NCI-H345 (cell line): Measurements from ENCODE around the gene AGER.
"Not testable (repeated sequence)": the region's sequence is repeated elsewhere in the genome, so short reads cannot be mapped to it uniquely, and the experiment has no call there.

Experiments
- DNase-seq: peaks from one replicate; lab custom pipeline; 2025; lab: John Stamatoyannopoulos, UW

Gene AGER

DNA sequence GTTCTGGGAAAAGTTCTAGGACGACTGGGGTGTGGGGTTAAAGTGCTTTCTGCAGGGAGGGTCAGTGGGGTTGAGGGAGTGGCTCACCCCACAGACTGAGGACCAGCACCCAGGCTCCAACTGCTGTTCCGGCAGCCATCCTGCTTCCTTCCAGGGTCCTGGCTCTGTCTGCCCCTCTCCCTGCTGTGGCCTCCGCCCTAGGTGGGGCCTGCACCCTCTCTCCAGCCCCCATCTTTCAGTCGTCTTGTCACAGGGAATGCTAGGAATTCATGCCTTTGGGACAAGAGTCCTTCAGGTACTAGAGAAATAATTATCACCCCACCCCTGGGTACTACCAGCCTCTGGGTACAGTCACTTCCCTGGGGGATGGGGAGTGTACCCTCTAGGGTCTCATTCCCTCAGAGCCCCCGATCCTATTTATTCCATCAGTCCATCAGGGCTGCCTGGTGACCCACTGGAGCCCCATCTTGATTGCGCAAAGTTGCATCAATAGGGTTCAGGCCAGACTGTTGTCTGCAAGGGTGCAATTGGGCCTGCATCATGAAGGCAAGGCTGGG, at the start of gene AGER:
Gene AGER (minus strand): TSS at position 170 of the 557 bp plus-strand sequence. CDS start 31 bp downstream, at position 139.
- no peak for DNase-seq

DNA sequence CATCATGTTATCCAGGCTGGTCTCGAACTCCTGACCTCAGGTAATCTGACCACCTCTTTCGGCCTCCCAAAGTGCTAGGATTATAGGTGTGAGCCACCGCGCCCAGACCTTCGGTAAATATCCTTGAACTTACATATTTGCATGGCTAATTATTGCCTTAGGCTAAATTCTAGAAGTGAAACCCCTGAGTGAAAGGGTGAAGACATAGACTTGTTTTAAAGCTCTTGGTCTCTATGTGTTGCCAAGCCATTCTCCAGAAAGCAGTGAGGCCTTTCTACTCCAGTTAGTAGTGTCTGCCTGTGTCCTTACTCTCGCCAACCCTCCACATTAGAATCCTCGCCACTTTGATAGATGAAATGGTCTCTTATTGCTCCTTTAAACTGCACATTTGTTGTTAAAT, 42.4 kb upstream of the AGER start:
- no peak for DNase-seq

DNA sequence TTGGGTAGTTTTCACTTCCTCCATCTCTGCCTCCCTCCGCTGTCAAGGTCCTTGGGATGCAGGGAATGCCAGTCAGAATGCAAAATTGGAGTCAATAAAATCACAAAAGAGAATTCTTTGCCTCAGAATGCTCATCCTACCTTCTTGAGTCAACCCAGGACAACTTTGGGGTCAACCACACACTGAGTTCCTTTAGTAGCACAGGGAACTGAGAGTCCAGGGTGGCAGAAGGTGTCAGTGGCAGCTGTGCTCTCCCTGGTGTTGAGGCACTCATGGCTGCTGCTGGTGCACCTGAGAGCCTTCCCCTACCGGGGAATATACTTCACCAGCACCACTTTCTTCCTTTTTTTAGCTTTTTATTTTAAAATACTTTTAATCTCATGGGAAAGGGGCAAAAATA, 40.6 kb upstream of the AGER start:
- no peak for DNase-seq

DNA sequence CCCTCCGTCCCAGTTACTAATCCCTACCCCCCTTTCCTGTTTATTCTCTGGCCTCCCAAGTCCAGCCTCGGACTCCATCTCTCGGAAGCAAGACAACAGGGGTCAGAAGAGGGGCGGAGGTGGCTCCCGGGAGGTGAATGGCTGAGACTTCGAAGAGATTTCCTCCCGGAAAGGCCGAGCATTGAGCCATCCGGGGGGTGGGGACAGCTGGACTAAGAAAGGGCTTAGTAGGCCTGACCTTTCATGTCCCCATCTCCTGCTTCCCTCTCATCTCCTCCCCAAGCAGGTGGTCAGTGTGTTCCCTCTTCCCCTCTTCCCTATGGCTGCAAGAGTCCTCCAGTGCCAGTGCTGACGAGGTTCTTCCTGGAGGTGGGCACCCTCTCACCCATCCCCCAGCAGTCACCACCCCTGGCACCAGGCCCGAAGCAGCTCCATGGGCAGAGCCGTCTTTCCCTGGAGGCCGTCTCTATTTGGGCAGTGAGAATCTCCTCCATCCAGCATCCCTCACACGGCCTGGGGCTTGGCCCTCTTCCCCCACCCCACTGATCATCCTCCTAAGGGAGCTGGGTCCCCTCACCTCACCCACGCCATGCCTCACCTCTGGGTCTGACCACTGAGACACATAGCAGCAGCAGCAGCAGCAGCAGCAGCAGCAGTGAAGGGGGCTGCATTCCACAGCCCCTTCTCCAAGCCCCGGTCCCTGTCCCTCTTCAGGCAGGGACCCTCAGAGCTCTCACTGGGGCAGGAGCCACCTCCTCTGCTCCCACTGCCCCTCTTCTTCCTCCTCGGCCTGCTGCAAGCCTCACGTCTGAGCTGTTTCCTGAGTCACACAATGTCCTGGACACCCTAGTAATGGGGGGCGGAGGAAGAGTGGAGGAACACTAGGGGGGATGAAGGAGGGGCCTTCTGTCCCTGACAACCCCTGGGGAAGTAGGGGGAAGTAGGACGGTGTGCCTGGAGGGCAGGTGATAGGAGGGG, 39.5 kb upstream of the AGER start, which contains the start of gene NOTCH4:
Gene NOTCH4 (minus strand): TSS at position 810 of the 978 bp plus-strand sequence. CDS start 139 bp downstream, at position 671.
- DNase-seq: no peak

DNA sequence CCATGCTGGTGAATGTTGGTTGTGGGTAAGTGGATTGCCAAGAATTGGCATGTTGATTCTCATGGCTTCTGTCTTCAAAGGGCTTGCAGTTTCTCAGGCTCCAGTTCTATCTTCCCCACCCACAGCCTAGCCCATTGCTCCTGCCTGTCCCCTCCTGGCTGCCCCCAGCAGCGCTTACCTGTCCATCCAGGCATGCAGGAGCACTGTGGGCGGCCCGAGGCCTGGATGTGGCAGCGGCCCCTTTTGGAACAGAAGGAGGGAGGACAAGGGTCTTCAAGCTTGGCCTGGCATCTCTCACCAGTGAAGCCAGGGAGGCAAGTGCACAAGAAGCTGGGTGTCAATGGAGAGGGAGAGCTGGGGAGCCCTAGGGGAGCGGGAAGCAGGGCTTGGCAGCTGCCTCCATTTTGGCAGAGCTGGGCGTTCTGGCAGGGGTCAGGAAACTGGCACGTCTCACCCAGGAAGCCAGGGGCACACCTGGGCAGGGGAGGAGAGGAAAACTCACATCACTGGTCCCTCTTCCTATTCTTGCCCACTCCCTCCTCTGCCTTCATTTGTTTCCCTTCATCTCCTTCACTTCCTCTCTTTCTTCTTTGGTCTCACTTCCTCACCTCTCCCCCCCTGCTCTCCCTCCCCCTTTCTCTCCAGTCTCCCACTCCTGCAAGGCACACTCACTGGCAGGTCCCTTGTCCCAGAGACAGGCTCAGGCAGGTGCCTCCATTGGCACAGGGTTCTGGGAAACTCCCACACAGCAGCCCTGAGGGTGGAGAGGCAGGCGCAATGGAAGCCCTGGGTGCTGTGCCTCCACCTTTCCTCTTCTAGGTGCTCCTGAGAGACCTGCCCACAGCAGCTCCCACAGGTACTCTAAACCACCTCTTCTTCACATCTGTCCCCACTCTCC, 38.5 kb upstream of the AGER start:
- DNase-seq: no peak

DNA sequence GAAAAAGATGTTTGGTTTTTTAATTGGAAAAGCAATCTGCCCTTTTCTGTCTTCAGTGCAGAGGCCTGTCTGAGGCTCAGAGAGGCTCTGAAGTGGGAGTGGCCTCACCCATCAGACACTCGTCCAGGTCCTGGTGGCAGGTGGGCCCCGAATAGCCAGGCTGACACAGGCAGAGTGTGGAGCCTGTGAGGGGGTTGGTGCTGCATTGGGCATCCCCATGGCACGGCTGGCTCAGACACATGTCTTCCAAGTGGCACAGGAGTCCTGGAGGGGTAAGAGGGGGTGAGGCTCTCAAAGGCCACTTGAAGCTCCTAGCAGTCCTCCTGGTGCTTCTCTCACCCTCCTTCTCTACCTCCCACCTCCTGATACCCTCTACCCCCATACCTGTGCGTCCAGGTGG, 36.0 kb upstream of the AGER start:
- no peak for DNase-seq

DNA sequence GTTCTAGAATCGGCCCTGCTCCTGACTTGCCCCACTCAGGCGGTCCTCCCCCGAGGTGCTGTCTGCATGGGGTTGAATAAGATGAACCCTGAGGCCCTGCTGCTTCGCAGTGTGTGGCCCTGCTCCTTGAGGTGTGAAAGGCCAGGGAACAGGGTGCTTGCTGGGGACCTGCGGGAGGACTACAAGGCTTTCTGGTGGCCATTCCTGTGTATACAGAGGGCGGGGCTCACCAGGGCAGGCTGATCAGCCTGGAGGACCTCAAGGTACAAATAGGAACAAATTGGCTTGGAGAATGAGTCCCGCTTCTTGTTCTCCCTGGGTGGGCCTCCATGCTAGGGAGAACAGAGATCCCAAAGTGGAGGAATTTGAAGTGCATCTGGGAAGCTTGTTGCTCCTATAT, 34.1 kb upstream of the AGER start:
- DNase-seq: no peak

DNA sequence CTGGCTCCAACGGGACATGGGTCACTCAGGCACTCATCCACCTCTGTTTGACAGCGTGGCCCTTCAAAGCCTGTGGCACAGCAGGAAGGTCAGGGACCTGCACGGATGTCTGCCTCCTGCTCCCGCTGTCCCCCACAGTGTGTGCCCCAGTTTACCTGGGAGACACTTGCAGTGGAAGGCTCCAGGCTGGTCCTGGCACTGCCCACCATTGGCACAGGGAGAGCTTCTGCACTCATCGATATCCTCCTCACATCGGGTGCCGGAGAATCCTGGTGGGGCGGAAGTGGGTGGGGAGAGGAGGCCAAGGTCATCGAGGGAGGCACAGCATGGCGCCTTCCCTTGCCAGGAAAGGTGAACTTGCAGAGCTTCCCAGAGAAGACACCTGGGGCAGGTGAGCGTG, 32.9 kb upstream of the AGER start:
- no peak for DNase-seq

DNA sequence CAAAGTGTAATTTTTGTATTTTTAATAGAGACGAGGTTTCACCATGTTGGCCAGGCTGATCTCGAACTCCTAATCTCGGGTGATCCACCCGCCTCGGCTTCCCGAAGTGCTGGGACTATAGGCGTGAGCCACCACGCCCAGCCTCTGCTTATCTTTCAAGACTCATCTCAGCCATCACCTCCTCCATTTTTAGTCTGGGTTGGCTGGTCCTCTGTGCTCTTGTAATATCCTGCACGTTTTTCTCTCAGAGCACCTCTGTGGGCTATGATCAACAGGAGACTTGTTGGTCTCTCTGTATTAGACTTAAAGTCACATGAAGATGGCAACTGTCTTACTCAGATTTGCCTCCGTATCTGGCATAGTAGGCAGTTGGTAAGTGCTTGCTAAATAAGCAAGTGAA, 32.2 kb upstream of the AGER start:
- no peak for DNase-seq

DNA sequence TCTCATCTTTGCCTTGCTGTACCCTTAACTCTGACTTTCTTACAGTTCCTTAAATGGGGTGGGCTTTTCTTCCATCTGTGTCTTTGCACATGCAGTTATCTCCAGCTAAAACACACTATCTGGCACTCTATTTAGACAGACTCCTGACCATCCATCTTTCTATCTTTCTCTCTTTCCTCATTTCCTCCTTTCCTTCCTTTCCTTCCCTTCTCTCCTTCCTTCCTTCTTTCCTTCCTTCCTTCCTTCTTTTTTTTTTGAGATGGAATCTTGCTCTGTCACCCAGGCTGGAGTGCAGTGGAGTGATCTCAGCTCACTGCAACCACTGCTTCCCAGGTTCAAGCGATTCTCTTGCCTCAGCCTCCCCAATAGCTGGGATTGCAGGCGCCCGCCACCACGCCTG, 31.6 kb upstream of the AGER start:
- DNase-seq: no peak

DNA sequence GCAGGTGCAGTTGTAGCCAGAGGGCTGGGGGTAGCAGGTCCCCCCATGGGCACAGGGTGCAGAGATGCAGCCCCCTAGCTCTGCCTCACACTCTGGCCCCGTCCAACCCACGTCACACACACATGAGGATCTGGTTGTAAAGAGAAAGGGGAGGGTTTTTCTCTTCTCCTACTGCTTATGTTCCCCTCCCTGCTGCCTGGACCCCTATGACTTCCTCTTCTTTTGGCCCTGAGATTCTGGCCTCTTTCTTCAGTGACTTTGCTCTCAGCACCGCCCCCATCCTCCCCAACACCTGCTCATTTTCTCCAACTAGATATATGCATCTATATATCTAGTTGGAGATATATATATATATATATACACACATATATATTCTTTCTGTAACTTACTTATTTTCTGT, 30.1 kb upstream of the AGER start:
- DNase-seq: no peak

DNA sequence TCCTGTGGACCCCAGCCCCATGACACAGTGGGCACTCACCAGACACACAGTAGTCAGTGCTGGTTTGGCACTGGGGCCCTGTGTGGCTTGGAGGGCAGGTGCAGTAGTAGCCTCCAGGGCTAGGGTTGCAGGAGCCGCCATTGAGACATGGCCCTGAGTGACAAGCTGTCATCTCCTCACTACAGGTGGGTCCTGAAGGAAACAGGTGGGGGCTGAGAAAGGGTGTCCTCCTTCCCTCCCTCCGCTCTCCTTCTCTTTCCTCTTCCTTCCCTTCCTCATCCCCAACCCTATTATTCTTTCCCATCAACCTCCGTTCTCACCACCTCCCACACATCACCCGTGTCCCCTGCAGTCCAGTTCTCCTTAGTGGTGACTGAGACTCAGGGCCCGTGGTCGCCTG, 29.6 kb upstream of the AGER start:
- DNase-seq: no peak

DNA sequence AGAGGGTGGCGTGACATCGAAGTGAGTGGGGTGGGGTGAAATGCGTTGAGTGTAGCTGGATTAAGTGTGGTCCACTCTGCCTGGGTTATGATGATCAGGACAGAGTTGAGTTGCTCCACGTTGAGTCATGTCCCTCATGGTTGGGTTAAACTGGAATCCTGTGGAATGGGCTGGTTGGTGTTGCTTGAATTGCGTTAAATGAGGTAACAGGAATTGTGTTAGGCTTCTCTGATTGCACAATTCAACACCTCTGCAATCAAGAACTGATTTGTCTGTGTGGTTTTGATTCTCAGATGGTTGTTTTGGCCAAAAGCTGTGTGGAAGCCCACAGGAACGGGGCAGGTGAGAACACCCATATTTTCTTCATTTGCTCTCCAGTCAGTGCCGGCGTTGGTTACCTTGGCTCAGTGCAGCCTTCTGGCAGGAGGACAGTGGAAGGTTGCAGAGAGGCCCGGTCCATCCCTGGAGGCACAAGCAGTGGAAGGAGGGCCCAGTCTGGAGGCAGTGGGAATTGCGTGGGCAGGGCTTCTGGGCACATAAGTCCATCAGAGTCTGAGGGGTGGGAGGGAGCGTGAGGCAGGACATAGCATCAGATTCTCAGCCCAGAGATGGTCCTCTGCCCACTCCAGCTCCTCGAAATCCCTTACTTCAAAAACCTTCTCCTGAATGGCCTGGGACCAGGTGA, 28.2 kb upstream of the AGER start:
- DNase-seq: no peak

DNA sequence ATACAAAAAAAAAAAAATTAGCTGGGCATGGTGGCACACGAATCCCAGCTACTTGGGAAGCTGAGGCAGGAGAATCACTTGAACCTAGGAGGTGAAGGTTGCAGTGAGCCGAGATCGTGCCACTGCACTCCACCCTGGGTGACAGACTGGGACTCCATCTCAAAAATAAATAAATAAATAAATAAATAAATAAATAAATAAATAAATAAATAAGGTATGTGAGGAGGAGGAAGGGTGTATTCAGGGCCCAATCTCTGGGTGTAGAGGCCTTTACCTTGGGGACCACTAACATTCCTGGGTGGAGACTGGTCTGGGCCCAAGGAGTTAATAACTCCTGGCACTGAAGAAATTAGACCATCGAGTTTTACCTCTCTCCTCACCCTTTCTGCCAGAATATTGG, 27.4 kb upstream of the AGER start:
- DNase-seq: not testable (repeated sequence)

DNA sequence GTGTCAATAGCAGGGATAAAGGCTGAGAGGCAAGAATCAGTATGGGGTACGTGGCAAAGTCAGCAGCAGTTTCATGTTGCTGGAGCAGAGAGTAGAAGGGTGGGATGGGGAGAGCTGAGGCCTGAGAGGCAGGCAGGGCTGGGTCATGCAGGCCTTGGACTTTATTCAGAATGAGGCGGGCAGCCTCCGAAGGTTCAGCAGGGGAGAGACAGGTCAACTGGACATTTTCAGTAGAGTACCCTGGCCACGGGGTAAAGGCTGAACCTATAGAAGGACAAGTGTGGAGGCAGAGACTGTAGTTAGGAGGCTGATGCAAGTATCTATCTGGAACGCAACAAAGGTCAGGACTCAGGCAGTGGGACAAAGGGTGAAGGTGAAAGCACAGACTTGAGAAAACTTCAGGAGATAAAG, 26.1 kb upstream of the AGER start:
- no peak for DNase-seq

DNA sequence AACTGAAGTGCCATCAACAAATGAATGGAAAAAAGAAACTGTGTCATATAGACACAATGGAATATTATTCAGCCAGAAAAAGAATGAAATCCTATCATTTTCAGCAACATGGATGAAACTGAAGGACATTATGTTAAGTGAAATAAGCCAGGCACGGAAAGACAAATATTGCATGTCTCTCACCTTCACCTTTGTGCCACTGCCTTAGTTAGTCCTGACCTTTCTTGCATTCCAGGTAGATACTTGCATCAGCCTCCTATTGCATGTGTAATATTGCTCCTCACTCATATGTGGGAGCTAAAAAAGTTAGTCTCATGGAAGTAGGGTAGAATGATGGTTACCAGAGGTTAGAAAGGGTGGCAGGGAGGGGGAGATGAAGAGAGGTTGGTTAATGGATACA, 24.9 kb upstream of the AGER start:
- DNase-seq: no peak

DNA sequence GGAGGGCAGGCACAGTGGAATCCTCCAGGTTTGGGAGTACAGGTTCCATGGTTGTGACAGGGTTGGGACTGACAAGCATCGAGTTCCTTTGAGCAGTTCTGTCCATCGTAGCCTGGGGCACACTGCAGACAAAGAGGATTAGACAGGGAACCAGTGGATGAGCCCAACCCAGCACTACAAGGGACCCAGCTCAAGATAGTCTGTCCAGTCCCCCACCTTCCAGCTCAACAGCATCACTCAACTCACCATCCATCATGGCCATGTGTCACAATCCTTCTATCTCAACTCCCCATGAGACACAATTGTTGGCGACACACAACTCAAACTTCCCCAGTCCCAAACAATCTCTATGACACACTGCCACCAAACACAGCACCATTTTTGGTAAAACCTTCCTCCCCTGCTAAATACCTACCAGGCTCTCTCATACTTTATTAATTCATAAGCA, 20.2 kb upstream of the AGER start:
- DNase-seq: no peak

DNA sequence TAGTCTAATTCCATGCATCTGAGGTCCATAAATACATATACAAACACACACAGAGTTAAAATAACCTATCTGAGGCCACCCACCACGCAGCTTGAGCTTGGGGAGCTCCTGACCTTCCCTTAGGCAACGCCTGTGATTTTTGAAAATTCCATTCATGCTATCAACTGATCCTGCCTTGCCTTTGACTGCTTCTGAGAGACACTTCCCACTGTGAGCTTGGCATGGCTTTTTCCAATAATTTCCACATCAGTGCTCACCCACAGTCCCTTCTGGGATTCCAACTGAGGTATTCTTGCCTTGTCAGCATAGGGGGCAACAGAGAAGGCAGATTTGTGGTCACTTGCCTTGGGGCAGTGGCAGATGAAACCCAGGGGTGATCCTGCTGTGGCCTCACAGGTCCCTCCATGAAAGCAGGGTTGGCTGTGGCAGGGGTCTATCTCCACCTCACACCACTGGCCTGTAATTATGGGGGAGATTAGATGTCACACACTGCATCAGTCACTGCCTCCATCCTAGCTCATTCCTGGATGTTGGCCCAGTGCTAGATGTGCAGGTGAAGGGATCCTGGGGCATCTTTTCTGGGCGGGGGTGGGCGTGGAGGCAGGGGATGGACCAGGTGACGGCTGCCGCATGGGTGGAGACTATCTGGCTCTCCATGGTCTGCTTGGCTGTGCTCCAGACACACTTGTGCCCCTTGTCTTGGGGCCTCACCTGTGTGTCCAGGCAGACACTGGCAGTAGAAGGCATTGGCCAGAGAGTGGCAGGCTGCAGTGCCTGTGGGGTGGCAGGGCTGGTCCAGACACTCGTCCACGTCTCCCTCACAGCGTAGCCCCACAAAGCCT, 19.6 kb upstream of the AGER start:
- DNase-seq: no peak

DNA sequence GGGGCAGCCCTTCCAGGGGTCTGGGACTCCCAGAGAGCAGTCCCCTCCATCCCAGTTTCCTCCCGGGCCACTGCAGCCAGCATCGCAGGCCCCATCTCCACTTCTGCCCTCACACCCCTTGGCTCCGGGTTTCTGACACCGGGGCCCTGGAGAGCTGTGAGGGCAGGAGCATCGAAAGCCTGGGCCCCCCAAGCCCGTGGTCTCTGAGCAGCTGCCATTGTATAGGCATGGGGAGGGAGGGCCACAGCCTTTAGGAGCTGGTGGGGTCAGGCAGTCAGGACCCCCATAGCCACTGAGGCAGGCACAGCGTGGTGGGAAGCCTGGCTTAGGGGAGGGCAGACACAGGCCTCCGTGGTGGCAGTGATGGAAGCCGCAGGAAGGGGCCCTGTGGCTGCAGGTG, 18.1 kb upstream of the AGER start:
- no peak for DNase-seq

DNA sequence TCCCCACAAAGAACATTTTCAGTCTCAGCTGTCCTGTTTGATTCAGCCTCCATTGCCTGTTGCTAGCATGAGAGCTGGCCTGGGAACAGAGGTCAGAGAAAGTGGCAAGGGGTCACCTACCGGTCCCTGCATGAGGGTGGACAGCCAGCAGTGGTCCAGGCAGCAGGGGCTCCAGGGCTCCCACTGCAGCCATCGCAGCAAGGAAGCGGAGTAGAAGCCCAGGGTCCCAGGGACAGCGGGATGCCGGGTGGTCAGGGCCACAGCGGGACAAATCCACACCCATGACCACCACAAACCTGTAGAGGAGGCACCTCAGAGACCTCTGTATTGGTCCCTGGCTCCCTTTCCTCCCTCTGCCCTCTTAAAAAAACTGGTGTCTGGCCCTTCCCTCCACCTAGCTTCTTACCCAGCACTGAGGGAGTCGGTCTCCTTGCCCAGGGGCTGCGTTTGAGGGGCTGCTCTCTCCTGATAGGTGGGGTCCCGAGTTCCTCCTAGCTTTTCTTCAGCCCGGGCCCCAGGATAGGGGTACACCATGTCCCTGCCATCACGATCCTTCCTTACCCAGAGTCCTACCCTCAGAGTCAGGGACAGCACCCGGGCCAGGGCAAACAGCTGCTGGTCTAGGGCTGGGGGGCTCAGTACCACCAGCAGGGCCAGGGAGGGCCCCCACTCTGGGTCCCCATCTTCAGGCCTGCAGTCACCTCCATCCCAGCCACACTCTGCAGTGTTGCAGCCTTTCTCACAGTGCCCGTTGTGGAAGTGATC, 16.8 kb upstream of the AGER start:
- no peak for DNase-seq
